HG03097 (cell line): Measurements from ENCODE around the gene BAIAP2.

Source experiments
- ATAC-seq: cut with Tn5 transposase; IDR thresholded peaks from one replicate; pipeline ENCODE4 v1.9.1; 2021; ENCODE audit not compliant: unreplicated experiment, low FRiP score

The BAIAP2 gene

GRCh38 chr17:81165246-81166032, 130.5 kb downstream of the BAIAP2 start, which contains the start of gene PVALEF:
TSS of gene PVALEF (plus strand) at chr17:81165507. CDS start at chr17:81181227, 15,720 bp downstream.
- no peak for ATAC-seq

DNA sequence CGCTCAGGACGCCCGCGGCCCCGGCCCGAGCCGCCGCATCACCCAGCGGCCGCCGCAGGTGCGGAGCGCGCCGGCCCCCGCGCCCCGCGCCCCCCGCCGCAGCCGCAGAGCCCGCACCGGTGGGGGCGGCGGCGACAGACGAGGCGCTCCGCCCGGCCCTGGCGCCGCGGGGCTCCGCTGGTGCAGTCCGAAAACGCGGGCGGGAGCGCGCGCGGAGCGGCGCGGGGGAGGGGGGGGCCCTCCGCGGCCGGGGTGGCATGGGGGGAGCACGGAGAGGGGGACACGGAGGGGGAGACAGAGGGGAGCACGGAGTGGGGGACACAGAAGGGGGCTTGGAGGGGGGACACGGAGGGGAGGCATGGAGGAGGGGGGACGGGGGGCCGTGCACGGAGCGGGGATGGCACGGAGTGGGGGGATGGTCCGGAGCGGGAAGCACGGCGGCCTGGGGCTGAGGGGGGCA, 131.1 kb downstream of the BAIAP2 start, which contains the start of gene AATK:
Gene AATK, minus strand, starts transcription at position 189 of the 460 bp plus-strand sequence. CDS start 229 bp downstream, outside the sequence.
- no peak for ATAC-seq
